GM10248 (cell line): Measurements from ENCODE around the gene TUBB1.
A peak's percentile ranks its signal among the peaks of the same experiment; 100 is the strongest.

Experiments
- CTCF ChIA-PET: fragments of 300-600 bp; sonication (Branson Sonifier 250); formaldehyde crosslinking; extraction: SDS; loops from one replicate; lab custom pipeline; 2021; ENCODE audit warnings: antibody characterized with exemption; lab: Yijun Ruan, JAX
- POLR2A ChIA-PET: fragments of 350-650 bp; sonication (Branson Sonifier 250); formaldehyde crosslinking; extraction: SDS; loops from one replicate; lab custom pipeline; 2020; ENCODE audit warnings: antibody characterized with exemption; lab: Yijun Ruan, JAX
- DNase-seq: peaks from one replicate; pipeline ENCODE4 v3.0.0; 2012; ENCODE audit errors: extremely low spot score
- TF ChIP-seq, protein P1 (sequence below): IDR thresholded peaks from 2 replicates; pipeline ENCODE4 v1.5.1; 2012; ENCODE audit warnings: mild to moderate bottlenecking, low read depth; ENCODE audit errors: extremely low read depth, missing control alignments, control extremely low read depth

TUBB1 gene

DNA sequence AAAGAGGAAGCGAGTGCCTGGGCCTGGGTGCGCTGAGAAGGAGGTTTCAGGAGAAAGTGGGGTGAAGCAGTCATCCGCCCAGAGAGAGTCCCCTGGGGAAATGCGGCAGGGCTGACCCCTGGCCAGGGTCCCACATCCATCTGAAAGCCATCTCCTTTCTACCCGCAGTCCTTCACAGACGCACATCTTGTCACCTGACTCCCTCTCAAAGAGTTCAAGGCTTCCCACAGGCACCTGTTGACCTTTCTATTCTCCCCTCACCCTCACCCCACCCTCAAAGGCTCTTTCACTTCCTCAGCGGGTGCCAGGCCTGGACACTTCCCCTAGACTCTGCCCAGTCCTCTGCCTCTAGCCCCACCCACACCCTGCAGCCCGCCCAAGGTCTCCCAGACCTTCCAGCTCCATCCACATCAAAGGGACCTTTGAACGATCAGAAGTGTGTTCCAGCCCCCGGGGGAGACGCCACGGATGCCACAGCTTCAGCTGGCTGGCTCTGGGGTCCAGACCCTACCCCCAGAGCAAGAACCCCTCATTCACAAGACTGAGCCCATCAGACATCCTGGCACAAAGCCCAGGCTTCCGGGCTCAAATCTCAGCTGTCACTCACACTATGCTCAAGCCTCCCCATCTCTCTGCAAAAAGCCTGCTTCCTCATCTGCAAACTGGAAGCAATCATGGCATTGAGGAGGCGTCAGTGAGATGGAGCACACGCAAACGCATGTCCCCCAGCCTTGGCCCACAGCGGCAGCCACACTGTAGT lies 14.3 kb upstream of the TUBB1 start:
- peak; percentile 87 for DNase-seq
- TF ChIP-seq, protein P1, sequence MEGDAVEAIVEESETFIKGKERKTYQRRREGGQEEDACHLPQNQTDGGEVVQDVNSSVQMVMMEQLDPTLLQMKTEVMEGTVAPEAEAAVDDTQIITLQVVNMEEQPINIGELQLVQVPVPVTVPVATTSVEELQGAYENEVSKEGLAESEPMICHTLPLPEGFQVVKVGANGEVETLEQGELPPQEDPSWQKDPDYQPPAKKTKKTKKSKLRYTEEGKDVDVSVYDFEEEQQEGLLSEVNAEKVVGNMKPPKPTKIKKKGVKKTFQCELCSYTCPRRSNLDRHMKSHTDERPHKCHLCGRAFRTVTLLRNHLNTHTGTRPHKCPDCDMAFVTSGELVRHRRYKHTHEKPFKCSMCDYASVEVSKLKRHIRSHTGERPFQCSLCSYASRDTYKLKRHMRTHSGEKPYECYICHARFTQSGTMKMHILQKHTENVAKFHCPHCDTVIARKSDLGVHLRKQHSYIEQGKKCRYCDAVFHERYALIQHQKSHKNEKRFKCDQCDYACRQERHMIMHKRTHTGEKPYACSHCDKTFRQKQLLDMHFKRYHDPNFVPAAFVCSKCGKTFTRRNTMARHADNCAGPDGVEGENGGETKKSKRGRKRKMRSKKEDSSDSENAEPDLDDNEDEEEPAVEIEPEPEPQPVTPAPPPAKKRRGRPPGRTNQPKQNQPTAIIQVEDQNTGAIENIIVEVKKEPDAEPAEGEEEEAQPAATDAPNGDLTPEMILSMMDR: no peak
- CTCF ChIA-PET: interaction anchor here (1.2 to 1.8 kb wide), 2 partner anchors 27 to 354 kb away, joined by 3 to 5 read pairs; partner anchors contain the start of genes ATP5F1E and STX16
- POLR2A ChIA-PET: interaction anchor here (0.6 to 2.3 kb wide), 4 partner anchors 12 to 97 kb away, joined by 3 to 6 read pairs (median 5); partner anchors contain the start of gene ATP5F1E

DNA sequence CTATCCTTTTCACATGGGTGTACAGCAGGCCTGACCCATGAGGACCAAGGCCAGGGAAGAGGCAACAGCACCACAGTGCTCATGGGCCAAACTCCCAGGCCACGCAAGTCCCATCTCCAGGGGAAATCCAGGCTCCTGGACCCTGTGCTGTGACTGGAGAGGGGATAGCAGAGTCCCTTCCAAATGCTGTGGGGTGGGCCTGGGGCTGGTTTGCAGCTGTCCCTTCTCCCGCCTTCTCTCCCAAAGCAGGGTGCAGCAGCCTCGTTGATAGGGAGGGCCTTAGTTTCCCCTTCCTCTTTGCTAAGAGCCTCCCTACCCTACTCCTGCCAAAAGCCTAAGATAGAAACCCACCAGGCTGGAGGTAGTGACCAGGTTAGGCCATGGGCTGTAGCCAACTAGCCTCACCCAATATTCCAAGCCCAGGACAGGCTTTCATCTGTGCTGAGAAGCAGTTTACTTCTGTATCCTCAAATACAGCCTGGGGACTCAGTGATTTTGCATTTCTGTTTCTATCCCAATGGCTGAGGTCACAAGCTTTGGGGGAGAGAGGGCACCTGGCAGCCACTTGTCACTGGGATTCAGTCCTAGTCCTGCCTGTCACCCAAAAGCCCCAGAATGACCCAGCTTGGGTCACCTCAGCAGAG lies 13.6 kb upstream of the TUBB1 start:
- no peak for DNase-seq
- ChIA-PET CTCF (interaction anchor here (1.2 to 1.8 kb wide), 2 partner anchors 26 to 354 kb away, joined by 3 to 5 read pairs; partner anchors contain the start of genes ATP5F1E and STX16), POLR2A (interaction anchor here (1.1 kb wide), 1 partner anchor 26 kb away, joined by 5 read pairs; the partner anchor contains the start of gene ATP5F1E)
- TF ChIP-seq, protein P1: no peak

DNA sequence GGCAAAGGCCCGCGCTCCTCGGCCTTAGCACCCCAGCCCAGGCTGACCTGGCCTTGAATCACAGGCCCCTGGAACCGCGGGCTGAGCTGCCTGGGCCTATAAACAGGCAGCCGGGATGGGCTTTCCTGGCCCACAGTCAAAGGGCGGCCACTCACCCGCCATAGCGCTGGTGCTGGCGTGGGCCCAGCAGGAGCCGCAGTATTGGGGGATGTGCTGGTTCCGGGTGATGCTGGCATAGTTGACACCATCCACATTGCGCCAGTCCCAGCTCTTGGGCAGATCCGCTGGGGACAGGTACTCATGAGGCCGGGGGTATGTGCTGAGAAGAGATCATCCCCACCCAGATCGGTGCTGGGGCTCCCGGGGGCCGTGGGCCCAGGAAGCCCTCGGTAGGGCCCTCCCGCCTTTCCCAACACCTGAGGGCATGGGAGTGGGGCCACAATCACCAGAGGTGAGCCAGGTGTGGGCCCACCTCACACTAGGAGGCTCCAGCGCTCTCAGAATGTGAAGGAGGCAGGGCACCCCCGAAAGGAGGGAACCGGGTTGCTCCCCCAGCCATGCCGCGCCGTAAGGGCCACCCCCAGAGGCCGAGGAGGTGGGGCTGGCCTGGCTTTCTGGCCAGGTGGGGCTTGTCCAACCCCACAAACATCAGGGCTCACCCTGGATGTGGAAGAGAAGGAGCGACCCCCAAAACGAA lies 12.9 kb upstream of the TUBB1 start:
- TF ChIP-seq, protein P1: no peak
- ChIA-PET POLR2A (no interaction called here), CTCF (no interaction called here)
- no peak for DNase-seq

DNA sequence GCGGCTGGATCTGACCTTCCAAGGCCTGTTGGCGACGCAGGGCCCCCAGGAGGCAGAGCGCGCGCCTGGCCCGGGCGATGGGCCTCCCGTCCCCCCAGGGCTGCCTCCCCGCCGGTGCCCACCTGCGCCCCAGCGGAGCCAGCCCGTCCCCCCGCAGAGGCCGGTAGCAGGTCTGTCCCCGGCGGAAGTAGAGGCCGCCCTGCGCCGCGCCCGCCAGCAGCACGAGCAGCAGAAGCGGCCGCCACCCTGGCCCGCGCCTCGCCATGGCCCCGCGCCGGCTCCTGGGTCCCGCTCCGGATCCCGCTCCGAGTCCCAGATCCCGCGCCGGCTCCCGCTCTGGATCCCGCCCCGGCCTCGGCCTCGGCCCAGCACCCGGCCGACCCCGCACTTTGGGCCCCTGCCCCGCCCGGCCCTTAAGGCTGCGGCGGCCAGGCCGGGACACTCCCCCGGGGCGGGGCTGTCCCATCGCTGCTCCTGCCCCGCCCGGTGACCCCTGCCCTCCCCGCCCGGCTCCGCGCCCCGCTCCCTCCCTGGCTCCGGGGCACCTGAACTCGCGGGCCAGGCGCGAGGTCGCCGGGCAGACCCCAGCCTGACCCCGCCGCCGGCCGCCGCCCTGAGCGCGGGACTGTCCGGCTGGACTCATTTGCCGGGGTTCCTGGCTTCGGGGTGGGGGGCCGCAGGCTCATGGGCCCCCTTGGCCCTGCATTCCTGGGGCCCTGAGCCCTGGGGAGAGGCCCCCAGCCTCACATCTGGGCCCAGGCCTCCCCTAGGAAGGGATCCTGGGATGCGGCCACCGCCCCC lies 12.2 kb upstream of the TUBB1 start, which contains the start of gene CTSZ:
CTSZ (minus strand) TSS at position 391 of the 801 bp plus-strand sequence; CDS start at position 265, 126 bp downstream.
- peak; percentile 83 for DNase-seq
- ChIA-PET POLR2A (interaction anchor here (1.0 to 2.0 kb wide), 4 partner anchors 10 to 1324 kb away, joined by 4 to 11 read pairs (median 4); partner anchors contain the start of gene ATP5F1E), CTCF (no interaction called here)
- TF ChIP-seq, protein P1: no peak

DNA sequence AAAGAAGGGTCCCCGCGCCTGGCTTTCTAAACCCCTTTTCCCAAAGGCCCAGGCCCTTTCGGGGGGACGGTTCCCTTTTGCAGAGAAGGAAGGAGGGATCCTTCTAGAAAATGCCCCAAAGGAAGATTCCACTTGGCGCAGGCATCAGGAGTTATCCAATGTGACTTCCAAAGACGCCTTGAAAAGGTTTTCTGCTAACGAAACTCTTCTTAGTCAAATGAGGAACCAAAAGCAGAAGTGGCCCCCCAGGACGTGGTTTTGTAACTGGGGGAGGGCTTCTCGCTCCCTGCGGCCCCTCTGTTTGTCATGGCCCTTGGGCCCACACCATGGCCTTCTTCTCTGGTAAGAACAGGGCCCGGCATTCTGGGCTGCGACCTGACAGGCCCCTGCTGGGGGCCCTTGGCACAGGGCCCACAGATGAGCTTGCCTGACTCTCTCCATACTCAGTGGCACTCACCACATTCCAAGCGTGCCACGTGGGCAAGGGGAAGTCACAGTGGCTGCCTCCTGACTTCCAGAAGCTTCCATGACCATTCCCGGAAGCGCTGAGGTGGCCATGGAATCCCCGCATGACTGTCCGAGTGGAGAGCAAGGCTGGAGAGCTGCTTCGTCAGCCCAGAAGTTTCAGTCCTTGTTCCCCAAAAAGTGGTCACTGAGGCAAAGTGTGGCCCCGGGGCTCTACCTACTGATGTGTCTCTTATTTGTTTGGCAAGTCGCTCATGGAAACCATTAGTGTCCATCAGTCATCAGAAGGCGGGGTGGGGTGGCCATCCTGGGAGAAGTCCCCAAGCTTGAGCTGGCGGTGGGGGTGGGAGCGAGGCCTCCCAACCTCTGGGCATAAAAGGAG lies 11.3 kb upstream of the TUBB1 start:
- POLR2A ChIA-PET: interaction anchor here (0.6 to 2.0 kb wide), 11 partner anchors 10 to 1325 kb away, joined by 3 to 11 read pairs (median 4); partner anchors contain the start of genes ATP5F1E and STX16
- TF ChIP-seq, protein P1: no peak
- peak; percentile 91 for DNase-seq
- CTCF ChIA-PET: interaction anchor here (1.4 to 1.8 kb wide), 4 partner anchors 10 to 200 kb away, joined by 5 to 9 read pairs (median 6); partner anchors contain the start of genes ATP5F1E and TUBB1
